Mucosa of descending colon (tissue), 3 donors: ENCODE results near the gene MBNL1. TPM values are rescaled to one million over a fixed set of nuclear protein-coding genes. Genes with fewer than 3 reads are reported as not detected.

Experiments
- ATAC-seq: fragments of 200-7000 bp; cut with Tn5 transposase; one replicate; pipeline ENCODE4 v1.9.1; 2020; ENCODE audit warnings: mild to moderate bottlenecking, moderate library complexity
- DNase-seq, 3 donors: peaks; one replicate each; pipeline ENCODE4 v3.0.0-alpha.2; 2020
- H3K36me3 ChIP-seq: fragments of 200-600 bp; one replicate; pipeline ENCODE4 v1.8.0; 2021; ENCODE audit warnings: low read depth, mild to moderate bottlenecking
- H3K4me1 ChIP-seq: fragments of 200-600 bp; one replicate; pipeline ENCODE4 v1.8.0; 2021; ENCODE audit warnings: low read depth, mild to moderate bottlenecking
- H3K4me3 ChIP-seq: fragments of 200-600 bp; one replicate; pipeline ENCODE4 v1.8.0; 2021; ENCODE audit warnings: mild to moderate bottlenecking
- H3K9me3 ChIP-seq: fragments of 200-600 bp; one replicate; pipeline ENCODE4 v1.8.0; 2021; ENCODE audit warnings: mild to moderate bottlenecking
- intact Hi-C, 2 donors: fragments of 100-400 bp; cut with DNase I in 1 of 2; cut with micrococcal nuclease in 1 of 2; formaldehyde crosslinking; loops; one replicate each; pipeline versions ENCODE4 v1.11.0 to v1.11.1; 2022; cut with DNase I, micrococcal nuclease
- total RNA-seq, 3 donors: library from RNA; stranded (reverse); fragmentation: NEBNext Ultra II Directional in 2 of 3; extraction: Animal tissue kit (Norgen Biotek cat#: 25700) in 2 of 3; gene quantifications; one replicate each; pipeline versions ENCODE4 v1.2.1 to v1.2.4, GENCODE V29; 2021 to 2023
- TF ChIP-seq, protein P1 (sequence below): fragments of 200-600 bp; IDR thresholded peaks from one replicate; pipeline ENCODE4 v1.8.0; 2022; ENCODE audit warnings: antibody characterized with exemption, mild to moderate bottlenecking
- donor health status: DM: no; HTN: no; CAD: no; lungs with moderate emphysema.
- donor health status: DM: no; HTN: no; CAD: no.
- donor health status: DM: no; HTN: yes; CAD: no.

The MBNL1 gene
- total RNA-seq, 3 donors from 2014 or later: 184 to 381 (median 215) TPM

DNA sequence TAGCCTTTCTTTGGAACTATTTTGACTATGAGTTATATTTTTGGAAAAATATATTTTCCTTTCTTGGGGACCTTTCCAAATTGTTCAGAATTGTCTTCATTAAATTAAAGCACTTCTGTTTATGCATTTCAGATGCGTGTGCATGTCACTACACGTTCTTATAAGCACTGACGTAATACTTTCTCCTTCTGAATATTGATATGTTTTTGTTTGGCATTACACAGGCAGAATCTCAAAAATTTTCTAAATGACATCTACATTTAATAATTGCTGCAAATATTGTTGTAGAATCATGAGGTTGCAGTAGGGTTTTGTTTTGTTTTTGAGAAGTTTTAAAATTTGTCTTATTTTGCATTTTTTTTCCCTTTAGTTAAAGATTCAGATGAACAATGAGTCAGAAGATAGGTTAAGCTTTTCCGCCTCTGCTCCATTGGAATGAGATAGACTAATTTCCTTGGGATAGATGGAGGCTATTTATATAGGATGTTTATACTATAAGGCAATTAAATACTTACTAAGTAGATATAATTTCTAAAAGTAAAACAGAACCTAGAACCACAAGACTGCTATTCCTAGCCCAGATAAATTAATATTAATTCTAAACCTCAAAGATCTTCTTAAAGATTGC, 110.8 kb downstream of the MBNL1 start:
- no peaks in the 10 kb centered on the region for H3K9me3 ChIP-seq
- no peak for ATAC-seq
- intact Hi-C loops: no loop called here
- H3K4me1 ChIP-seq: peaks cover 12% of the 10 kb centered on the region
- H3K4me3 ChIP-seq: no peak overlapping the region
- no peak for DNase-seq
- TF ChIP-seq, protein P1, sequence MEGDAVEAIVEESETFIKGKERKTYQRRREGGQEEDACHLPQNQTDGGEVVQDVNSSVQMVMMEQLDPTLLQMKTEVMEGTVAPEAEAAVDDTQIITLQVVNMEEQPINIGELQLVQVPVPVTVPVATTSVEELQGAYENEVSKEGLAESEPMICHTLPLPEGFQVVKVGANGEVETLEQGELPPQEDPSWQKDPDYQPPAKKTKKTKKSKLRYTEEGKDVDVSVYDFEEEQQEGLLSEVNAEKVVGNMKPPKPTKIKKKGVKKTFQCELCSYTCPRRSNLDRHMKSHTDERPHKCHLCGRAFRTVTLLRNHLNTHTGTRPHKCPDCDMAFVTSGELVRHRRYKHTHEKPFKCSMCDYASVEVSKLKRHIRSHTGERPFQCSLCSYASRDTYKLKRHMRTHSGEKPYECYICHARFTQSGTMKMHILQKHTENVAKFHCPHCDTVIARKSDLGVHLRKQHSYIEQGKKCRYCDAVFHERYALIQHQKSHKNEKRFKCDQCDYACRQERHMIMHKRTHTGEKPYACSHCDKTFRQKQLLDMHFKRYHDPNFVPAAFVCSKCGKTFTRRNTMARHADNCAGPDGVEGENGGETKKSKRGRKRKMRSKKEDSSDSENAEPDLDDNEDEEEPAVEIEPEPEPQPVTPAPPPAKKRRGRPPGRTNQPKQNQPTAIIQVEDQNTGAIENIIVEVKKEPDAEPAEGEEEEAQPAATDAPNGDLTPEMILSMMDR: no peak
- H3K36me3 ChIP-seq: no peaks in the 10 kb centered on the region

DNA sequence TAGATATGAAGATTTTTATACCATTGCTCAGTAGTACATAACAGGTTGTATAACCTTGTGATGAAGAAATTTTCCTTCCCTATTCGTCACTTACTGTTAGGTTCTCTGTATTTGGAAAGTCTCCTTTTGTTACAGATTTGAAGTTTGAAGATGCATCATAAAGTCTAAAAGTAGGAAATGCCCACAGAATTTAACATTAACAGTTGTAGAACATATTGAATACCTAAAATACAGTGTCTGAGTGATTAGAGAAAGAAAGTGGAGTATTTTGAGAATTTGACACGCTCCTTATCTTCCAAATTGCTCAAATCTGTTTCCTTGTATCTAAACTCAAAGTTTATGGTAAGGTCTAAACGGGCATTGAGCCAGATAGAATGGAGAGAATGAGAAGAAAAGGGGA, 111.3 kb downstream of the MBNL1 start:
- Histone ChIP-seq H3K36me3 (no peaks in the 10 kb centered on the region), H3K4me3 (no peak overlapping the region), H3K4me1 (peaks cover 17% of the 10 kb centered on the region), H3K9me3 (no peaks in the 10 kb centered on the region)
- ATAC-seq (no peak), DNase-seq (no peak)
- intact Hi-C loops: no loop called here
- TF ChIP-seq, protein P1: no peak

DNA sequence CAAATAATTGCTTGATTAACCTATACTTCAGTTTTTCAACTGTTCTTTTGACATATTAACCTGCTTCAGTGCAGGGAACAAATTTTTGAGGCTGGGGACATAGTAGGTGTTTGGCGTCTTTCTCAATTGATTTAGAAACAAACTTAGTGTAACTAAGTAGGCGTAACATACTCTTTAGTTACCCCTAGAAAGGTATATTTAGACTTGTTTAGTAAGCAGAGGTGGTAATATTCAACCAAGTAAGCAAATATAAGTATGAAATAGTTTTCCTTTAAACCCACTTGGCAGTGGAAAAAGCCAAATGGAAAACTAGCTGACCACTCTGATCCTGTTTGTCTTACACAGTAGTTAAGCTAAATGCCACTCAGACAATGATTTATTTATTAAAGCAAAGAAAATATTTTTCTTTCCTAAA, 113.2 kb downstream of the MBNL1 start:
- ATAC-seq (no peak), DNase-seq (no peak)
- intact Hi-C loops: no loop called here
- no peak overlapping the region for H3K4me3 ChIP-seq
- TF ChIP-seq, protein P1: no peak
- peaks cover 24% of the 10 kb centered on the region for H3K4me1 ChIP-seq
- no peaks in the 10 kb centered on the region for H3K36me3 ChIP-seq
- H3K9me3 ChIP-seq: no peaks in the 10 kb centered on the region

DNA sequence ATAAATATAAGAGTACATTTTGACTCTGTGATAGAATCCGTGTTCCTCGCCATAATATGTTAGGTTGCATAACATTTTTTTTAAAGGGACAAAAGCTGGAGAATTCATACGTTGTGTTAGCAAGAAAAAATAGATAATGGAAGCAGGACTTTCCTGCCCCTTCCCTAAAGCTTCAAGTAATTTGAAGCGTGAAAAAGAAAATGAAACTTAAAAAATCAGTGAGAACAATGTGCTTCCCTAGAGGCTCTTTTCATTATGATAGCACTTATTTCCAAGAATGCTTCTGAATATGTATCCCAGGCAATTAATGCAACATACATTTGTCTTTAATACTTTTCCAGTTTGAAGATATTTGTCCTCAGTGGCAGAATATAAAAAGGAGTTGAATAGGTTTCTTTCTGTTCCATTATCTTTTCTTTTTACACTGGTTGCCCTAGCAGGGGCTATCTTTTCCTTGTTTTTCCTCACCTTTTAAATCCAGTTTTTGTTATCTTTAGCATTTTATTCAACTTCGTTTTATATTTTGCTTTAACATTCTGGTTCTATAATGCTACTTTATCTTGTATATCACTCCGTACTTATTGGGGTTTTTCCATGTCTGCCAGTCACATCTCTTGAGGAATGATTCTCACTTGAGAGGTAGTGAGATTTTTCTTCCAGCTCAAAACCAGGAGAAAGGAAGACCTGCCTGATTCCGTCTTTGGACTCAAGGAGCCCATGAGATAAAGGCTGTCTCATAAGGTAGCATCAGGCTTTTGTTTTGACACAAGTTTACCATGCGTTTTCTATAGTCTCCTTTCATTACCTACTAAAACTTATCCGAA, 113.8 kb downstream of the MBNL1 start:
- Histone ChIP-seq H3K4me1 (peaks cover 24% of the 10 kb centered on the region), H3K9me3 (no peaks in the 10 kb centered on the region), H3K36me3 (no peaks in the 10 kb centered on the region), H3K4me3 (no peak overlapping the region)
- no peak for DNase-seq
- ATAC-seq: peak; percentile 43
- TF ChIP-seq, protein P1: no peak
- intact Hi-C loops: no loop called here

DNA sequence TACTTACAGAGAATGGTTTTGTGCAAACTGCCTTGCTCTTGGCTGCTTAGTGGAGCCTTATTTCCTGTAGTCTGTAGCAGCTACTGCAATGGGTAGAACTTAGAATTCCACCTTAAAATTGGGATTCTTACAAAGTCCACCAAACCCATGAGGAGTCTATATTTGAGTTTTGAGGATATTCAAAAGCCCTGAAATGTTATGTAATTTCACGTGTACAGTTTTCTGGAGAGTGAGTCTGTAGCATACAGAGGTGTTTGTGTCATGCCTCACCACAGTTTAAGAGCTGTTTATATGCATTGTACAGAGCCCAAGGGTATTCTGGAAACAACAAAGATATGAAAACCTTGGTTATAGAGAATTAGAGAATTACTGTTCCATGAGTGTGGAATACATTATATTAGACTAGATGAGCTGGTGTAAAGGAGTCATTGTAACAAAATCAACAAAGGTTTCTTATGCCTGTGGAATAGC, 114.4 kb downstream of the MBNL1 start:
- intact Hi-C loops: no loop called here
- Histone ChIP-seq H3K4me1 (peaks cover 24% of the 10 kb centered on the region), H3K4me3 (no peak overlapping the region), H3K9me3 (no peaks in the 10 kb centered on the region), H3K36me3 (no peaks in the 10 kb centered on the region)
- TF ChIP-seq, protein P1: no peak
- DNase-seq: no peak
- no peak for ATAC-seq
